Liver (tissue), 9 donors: ENCODE results near the gene PTP4A1. TPM values are rescaled to one million over a fixed set of nuclear protein-coding genes. Genes with fewer than 3 reads are reported as not detected.
"Not testable (repeated sequence)": the region's sequence is repeated elsewhere in the genome, so short reads cannot be mapped to it uniquely, and the experiment has no call there.

Source experiments
- DNase-seq: peaks from one replicate; pipeline ENCODE4 v3.0.0-alpha.2; 2017; ENCODE audit warnings: low spot score
- H3K27ac ChIP-seq, 2 donors: one replicate each; pipeline ENCODE4 v1.7.0; 2013; ENCODE audit warnings: inconsistent platforms in 2 of 2, low read length in 2 of 2, control low read depth in 1 of 2, low read depth in 1 of 2, mild to moderate bottlenecking in 1 of 2
- H3K27me3 ChIP-seq, 4 donors: one replicate each; pipeline versions ENCODE4 v1.6.1 to v1.7.0; 2013; ENCODE audit warnings: low read length in 3 of 4, inconsistent platforms in 1 of 4, mild to moderate bottlenecking in 1 of 4, moderate library complexity in 1 of 4; ENCODE audit not compliant: control insufficient read depth in 4 of 4, insufficient read depth in 4 of 4
- H3K36me3 ChIP-seq, 4 donors: one replicate each; pipeline versions ENCODE4 v1.6.1 to v1.7.0; 2013; ENCODE audit warnings: low read length in 3 of 4, mild to moderate bottlenecking in 3 of 4, low read depth in 1 of 4, moderate library complexity in 1 of 4; ENCODE audit not compliant: control insufficient read depth in 4 of 4, insufficient read depth in 3 of 4
- H3K4me1 ChIP-seq, 4 donors: one replicate each; pipeline versions ENCODE4 v1.6.1 to v1.7.0; 2013; ENCODE audit warnings: low read length in 3 of 4, mild to moderate bottlenecking in 3 of 4, moderate library complexity in 1 of 4; ENCODE audit not compliant: control insufficient read depth in 4 of 4, insufficient read depth in 4 of 4
- H3K4me3 ChIP-seq, 3 donors: one replicate each; pipeline versions ENCODE4 v1.6.1 to v1.7.0; 2013; ENCODE audit warnings: low read length in 3 of 3, control low read depth in 1 of 3, low read depth in 1 of 3, mild to moderate bottlenecking in 1 of 3
- H3K9ac ChIP-seq, 2 donors: one replicate each; pipeline ENCODE4 v1.7.0; 2013; ENCODE audit warnings: low read length in 2 of 2, mild to moderate bottlenecking in 2 of 2, moderate library complexity in 2 of 2, control low read depth in 1 of 2, low read depth in 1 of 2
- H3K9me3 ChIP-seq, 4 donors: one replicate each; pipeline versions ENCODE4 v1.6.1 to v1.7.0; 2013; ENCODE audit warnings: low read length in 3 of 4; ENCODE audit not compliant: control insufficient read depth in 4 of 4
- EGR1 ChIP-seq, 2 donors: IDR thresholded peaks; 2 replicates each; pipeline ENCODE4 v1.6.1; 2016 to 2018; ENCODE audit warnings: antibody characterized with exemption in 2 of 2, low read depth in 2 of 2
- HNF4A ChIP-seq, 2 donors: conservative IDR thresholded peaks; 2 replicates each; pipeline ENCODE4 v1.6.1; 2016; ENCODE audit warnings: antibody characterized with exemption in 2 of 2, mild to moderate bottlenecking in 2 of 2
- HNF4G ChIP-seq: IDR thresholded peaks from 2 replicates; pipeline ENCODE4 v1.6.1; 2016; ENCODE audit warnings: antibody characterized with exemption
- RAD21 ChIP-seq, 2 donors: IDR thresholded peaks; 2 replicates each; pipeline ENCODE4 v1.6.1; 2016; ENCODE audit warnings: antibody characterized with exemption in 2 of 2, mild to moderate bottlenecking in 2 of 2
- RXRA ChIP-seq, 2 donors: IDR thresholded peaks; 2 replicates each; pipeline ENCODE4 v1.6.1; 2017 to 2018; ENCODE audit warnings: antibody characterized with exemption in 2 of 2, mild to moderate bottlenecking in 1 of 2
- SP1 ChIP-seq: IDR thresholded peaks from 2 replicates; pipeline ENCODE4 v1.6.1; 2018; ENCODE audit warnings: antibody characterized with exemption, mild to moderate bottlenecking
- TAF1 ChIP-seq: conservative IDR thresholded peaks from 2 replicates; pipeline ENCODE4 v1.6.1; 2016; ENCODE audit warnings: antibody characterized with exemption, mild to moderate bottlenecking
- YY1 ChIP-seq: IDR thresholded peaks from 2 replicates; pipeline ENCODE4 v1.6.1; 2016; ENCODE audit warnings: antibody characterized with exemption, mild to moderate bottlenecking
- WGBS: extraction: QIAGEN DNeasy Blood & Tissue Kit; methylation state at CpG from one replicate; pipeline ENCODE4 v1.1.7; 2013; 5-methylcytosine and 5-hydroxymethylcytosine counted together
- polyA plus RNA-seq, 2 donors: library from polyadenylated mRNA; stranded (reverse) in 1 of 2; unstranded in 1 of 2; fragments of 200-250 nt in 1 of 2; fragments of >200 nt in 1 of 2; fragmentation: Nextera tagmentation in 1 of 2; extraction: Ambion mirVana in 1 of 2; gene quantifications; one replicate each; pipeline versions ENCODE4 v1.2.1 to v1.2.3, GENCODE V29; 2013 to 2015
- total RNA-seq, 2 donors: library from RNA; depleted of rRNA; stranded (reverse); fragments of >200 nt; gene quantifications; one replicate each; pipeline ENCODE4 v1.2.3, GENCODE V29; 2014
- TF ChIP-seq, protein P1 (sequence below): IDR thresholded peaks from 2 replicates; pipeline ENCODE4 v1.6.1; 2016; ENCODE audit warnings: antibody characterized with exemption
- TF ChIP-seq, protein P2 (sequence below): fragments of 150-350 bp; IDR thresholded peaks from 2 replicates; pipeline ENCODE4 v1.5.1; 2017; ENCODE audit warnings: improper control_type of control experiment, low read depth, low read length; ENCODE audit not compliant: missing input control
- TF ChIP-seq, protein P3 (sequence below): IDR thresholded peaks from 2 replicates; pipeline ENCODE4 v1.6.1; 2016; ENCODE audit warnings: antibody characterized with exemption, mild to moderate bottlenecking
- donor health status: healthy.
- donor health status: healthy.
- donor health status: healthy.
- donor health status: healthy.
- donor health status: healthy.

PTP4A1 gene
- total RNA-seq (100 to 1,000 TPM; 190 to 237 TPM), polyA plus RNA-seq (100 to 1,000 TPM in 1 of 2 donors, 10 to 100 TPM in 1; 34.3 to 114 TPM)

- Histone ChIP-seq H3K27me3 (no peaks in the 10 kb centered on the region), H3K27ac (peak within 1 kb of the TSS; percentile 97 to 99), H3K9ac (peak within 1 kb of the TSS; percentile 91 to 99), H3K4me3 (peak within 1 kb of the TSS; percentile 77 to 99 (median 83)), H3K36me3 (peaks cover 2 to 13% (median 5%) of the 10 kb centered on the region in 4 donors), H3K9me3 (no peaks in the 10 kb centered on the region), H3K4me1 (peaks cover 0 to 14% (median 3%) of the 10 kb centered on the region in 4 donors)
- WGBS = under 1% methylated on average over 73 of the region's 73 CpGs
- peak; percentile 95 for DNase-seq
- TF ChIP-seq TAF1 (peak; percentile 89), SP1 (peak; percentile 55), RAD21 (IDR thresholded peaks at IDR 0.05) (peak; percentile 6 to 39), HNF4A (conservative IDR thresholded peaks at IDR 0.05) (no peak), YY1 (no peak), EGR1 (IDR thresholded peaks at IDR 0.05; ENCODE audit: low read depth in 2 of 2) (peak; percentile 98 to 100)
- TF ChIP-seq, protein P1, sequence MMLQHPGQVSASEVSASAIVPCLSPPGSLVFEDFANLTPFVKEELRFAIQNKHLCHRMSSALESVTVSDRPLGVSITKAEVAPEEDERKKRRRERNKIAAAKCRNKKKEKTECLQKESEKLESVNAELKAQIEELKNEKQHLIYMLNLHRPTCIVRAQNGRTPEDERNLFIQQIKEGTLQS = peak; percentile 40
- TF ChIP-seq, protein P2, sequence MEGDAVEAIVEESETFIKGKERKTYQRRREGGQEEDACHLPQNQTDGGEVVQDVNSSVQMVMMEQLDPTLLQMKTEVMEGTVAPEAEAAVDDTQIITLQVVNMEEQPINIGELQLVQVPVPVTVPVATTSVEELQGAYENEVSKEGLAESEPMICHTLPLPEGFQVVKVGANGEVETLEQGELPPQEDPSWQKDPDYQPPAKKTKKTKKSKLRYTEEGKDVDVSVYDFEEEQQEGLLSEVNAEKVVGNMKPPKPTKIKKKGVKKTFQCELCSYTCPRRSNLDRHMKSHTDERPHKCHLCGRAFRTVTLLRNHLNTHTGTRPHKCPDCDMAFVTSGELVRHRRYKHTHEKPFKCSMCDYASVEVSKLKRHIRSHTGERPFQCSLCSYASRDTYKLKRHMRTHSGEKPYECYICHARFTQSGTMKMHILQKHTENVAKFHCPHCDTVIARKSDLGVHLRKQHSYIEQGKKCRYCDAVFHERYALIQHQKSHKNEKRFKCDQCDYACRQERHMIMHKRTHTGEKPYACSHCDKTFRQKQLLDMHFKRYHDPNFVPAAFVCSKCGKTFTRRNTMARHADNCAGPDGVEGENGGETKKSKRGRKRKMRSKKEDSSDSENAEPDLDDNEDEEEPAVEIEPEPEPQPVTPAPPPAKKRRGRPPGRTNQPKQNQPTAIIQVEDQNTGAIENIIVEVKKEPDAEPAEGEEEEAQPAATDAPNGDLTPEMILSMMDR = no peak
- TF ChIP-seq, protein P3, sequence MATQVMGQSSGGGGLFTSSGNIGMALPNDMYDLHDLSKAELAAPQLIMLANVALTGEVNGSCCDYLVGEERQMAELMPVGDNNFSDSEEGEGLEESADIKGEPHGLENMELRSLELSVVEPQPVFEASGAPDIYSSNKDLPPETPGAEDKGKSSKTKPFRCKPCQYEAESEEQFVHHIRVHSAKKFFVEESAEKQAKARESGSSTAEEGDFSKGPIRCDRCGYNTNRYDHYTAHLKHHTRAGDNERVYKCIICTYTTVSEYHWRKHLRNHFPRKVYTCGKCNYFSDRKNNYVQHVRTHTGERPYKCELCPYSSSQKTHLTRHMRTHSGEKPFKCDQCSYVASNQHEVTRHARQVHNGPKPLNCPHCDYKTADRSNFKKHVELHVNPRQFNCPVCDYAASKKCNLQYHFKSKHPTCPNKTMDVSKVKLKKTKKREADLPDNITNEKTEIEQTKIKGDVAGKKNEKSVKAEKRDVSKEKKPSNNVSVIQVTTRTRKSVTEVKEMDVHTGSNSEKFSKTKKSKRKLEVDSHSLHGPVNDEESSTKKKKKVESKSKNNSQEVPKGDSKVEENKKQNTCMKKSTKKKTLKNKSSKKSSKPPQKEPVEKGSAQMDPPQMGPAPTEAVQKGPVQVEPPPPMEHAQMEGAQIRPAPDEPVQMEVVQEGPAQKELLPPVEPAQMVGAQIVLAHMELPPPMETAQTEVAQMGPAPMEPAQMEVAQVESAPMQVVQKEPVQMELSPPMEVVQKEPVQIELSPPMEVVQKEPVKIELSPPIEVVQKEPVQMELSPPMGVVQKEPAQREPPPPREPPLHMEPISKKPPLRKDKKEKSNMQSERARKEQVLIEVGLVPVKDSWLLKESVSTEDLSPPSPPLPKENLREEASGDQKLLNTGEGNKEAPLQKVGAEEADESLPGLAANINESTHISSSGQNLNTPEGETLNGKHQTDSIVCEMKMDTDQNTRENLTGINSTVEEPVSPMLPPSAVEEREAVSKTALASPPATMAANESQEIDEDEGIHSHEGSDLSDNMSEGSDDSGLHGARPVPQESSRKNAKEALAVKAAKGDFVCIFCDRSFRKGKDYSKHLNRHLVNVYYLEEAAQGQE = peak; percentile 63
Observed at GRCh38 chr6:63572044-63572746, at the start of gene PTP4A1, which contains the start of gene LOC128125822. TSS of gene PTP4A1 (plus strand) at chr6:63572480. CDS start at chr6:63576881, 4,401 bp downstream. TSS of gene LOC128125822 (plus strand) at chr6:63572480.

DNA sequence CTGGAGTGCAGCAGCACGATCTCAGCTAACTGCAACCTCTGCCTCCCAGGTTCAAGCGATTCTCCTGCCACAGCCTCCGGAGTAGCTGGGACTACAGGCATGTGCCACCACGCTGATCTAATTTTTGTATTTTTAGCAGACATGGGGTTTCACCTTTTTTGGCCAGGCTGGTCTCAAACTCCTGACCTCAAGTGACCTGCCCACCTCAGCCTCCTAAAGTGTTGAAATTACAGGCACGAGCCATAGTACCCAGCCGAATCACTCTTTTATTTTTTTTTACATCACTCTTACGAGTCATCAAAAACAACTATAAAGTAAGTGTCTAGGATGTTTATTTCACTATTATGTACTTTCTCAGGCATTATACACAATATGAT lies 49.4 kb upstream of the PTP4A1 start:
- not testable (repeated sequence) for DNase-seq, H3K36me3 ChIP-seq, H3K9ac ChIP-seq, H3K27me3 ChIP-seq, H3K9me3 ChIP-seq
- peak overlapping the region; percentile 73 to 76 for H3K27ac ChIP-seq
- 77% methylated on average over 7 of the region's 7 CpGs for WGBS
- H3K4me1 ChIP-seq = peaks cover 2 to 16% (median 3%) of the 10 kb centered on the region in 4 donors
- TF ChIP-seq RXRA (IDR thresholded peaks at IDR 0.05) (peak in 1 of 2 donors; percentile 7), HNF4A (conservative IDR thresholded peaks at IDR 0.05) (peak in 1 of 2 donors; percentile 3), YY1 (peak; percentile 3)
- H3K4me3 ChIP-seq = peak overlapping the region in 1 of 3 donors; percentile 47

- H3K9me3 ChIP-seq = no peaks in the 10 kb centered on the region
- no peaks in the 10 kb centered on the region for H3K27me3 ChIP-seq
- no peak overlapping the region for H3K9ac ChIP-seq
- peaks cover 2 to 9% (median 3%) of the 10 kb centered on the region in 4 donors for H3K4me1 ChIP-seq
- H3K36me3 ChIP-seq = no peaks in the 10 kb centered on the region
- no peak for DNase-seq
- H3K4me3 ChIP-seq = peak overlapping the region in 1 of 3 donors; percentile 47
- WGBS = 94% methylated on average over 4 of the region's 4 CpGs
- H3K27ac ChIP-seq = peak overlapping the region in 1 of 2 donors; percentile 27
- TF ChIP-seq RXRA (IDR thresholded peaks at IDR 0.05) (no peak), RAD21 (IDR thresholded peaks at IDR 0.05) (no peak), HNF4G (no peak), HNF4A (conservative IDR thresholded peaks at IDR 0.05) (no peak)
Observed at GRCh38 chr6:63523630-63524029, 48.6 kb upstream of the PTP4A1 start.
